ENCODE results near the gene SLC29A3.

Gene SLC29A3

DNA sequence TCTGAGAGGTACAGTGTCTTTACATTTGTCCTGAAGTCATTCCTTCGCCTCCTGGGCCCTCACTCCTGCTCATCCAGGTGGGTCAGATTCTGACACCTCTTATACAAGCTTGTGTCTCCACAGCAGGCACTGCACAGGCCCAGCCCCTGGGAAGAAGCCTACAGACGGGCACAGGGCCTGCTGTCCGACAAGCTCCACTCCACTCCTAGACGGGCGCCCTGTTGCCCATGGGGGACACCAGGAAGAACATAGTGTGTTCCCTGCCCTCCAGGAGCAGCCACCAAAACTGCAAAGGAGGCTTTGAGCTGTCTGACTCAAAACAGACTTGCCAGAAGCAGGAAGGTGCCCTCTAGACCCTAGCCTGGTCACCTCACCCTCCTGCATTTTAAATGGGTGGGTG, 45.6 kb upstream of the SLC29A3 start:
- no peak for DNase-seq (ENCODE audit: low read depth)
- TF ChIP-seq, protein P1, sequence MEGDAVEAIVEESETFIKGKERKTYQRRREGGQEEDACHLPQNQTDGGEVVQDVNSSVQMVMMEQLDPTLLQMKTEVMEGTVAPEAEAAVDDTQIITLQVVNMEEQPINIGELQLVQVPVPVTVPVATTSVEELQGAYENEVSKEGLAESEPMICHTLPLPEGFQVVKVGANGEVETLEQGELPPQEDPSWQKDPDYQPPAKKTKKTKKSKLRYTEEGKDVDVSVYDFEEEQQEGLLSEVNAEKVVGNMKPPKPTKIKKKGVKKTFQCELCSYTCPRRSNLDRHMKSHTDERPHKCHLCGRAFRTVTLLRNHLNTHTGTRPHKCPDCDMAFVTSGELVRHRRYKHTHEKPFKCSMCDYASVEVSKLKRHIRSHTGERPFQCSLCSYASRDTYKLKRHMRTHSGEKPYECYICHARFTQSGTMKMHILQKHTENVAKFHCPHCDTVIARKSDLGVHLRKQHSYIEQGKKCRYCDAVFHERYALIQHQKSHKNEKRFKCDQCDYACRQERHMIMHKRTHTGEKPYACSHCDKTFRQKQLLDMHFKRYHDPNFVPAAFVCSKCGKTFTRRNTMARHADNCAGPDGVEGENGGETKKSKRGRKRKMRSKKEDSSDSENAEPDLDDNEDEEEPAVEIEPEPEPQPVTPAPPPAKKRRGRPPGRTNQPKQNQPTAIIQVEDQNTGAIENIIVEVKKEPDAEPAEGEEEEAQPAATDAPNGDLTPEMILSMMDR (IDR thresholded peaks at IDR 0.05; ENCODE audit: insufficient read depth, low read depth, low read length, missing control alignments), result no peak
- H3K4me3 ChIP-seq (ENCODE audit: low read length), result no peak overlapping the region

DNA sequence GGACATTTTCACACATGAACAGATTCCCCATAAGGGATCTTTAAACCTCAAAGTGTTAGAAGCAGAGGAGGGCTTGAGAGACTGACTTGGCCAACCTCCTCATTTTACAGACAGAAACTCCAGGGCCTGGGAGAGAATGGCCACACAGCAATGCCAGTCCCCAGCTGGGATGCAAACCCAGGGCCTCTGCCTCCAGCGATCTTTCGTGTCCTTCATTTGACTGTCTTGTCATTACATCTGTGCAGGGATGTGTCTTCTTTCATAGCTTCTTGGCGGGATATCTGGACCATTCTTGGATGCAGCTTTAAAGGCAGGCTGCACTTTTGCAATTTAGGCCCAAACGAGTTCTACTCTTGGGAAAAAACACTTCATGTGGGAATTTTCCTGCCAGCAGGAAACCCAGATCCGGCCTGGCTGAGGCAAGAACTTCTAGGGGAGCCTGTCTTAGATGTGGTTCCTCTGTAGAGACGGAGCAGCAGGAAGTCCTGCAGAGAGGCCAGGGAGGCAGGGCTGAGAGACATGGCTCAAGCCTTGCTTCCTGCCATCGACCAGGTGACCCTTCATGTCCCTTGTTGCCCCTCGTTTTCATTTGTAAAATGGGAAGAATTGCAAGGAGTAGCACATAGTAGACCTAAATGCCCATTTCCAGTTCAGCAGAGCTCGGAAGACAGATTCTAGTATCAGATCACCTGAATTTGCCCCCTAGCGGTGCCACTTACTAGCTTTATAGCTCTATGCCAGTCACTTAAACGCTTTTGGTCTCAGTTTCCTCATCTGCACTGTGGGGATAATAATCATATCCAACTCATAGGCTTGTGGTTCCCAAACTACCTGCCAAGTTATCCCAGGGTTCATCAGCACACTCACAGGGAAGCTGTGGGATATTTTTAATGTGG, 43.9 kb upstream of the SLC29A3 start:
- TF ChIP-seq, protein P1 (IDR thresholded peaks at IDR 0.05; ENCODE audit: insufficient read depth, low read depth, low read length, missing control alignments), result no peak
- H3K4me3 ChIP-seq (ENCODE audit: low read length), result no peak overlapping the region
- DNase-seq (ENCODE audit: low read depth), result no peak

DNA sequence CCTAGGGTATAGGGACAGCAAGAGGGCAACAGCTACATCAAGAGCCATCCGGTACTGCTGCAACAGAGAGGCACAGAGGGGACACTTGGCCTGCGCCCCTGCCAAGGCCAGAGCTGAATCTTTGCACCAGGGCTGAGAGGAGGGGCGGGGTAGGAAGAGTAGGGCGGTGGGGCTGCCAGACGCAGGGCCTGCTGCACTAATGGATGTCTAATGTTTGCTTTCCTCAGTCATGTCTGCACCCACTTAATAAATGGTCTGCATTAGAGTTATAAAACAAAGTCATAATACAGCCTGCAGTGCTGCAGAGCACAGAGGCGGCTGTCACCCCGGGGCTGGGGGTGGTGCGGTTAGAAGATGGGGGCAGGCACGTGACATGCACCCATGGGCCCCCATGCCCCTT, 42.2 kb upstream of the SLC29A3 start:
- H3K4me3 ChIP-seq (ENCODE audit: low read length), result no peak overlapping the region
- TF ChIP-seq, protein P1 (IDR thresholded peaks at IDR 0.05; ENCODE audit: insufficient read depth, low read depth, low read length, missing control alignments), result no peak
- DNase-seq (ENCODE audit: low read depth), result no peak

DNA sequence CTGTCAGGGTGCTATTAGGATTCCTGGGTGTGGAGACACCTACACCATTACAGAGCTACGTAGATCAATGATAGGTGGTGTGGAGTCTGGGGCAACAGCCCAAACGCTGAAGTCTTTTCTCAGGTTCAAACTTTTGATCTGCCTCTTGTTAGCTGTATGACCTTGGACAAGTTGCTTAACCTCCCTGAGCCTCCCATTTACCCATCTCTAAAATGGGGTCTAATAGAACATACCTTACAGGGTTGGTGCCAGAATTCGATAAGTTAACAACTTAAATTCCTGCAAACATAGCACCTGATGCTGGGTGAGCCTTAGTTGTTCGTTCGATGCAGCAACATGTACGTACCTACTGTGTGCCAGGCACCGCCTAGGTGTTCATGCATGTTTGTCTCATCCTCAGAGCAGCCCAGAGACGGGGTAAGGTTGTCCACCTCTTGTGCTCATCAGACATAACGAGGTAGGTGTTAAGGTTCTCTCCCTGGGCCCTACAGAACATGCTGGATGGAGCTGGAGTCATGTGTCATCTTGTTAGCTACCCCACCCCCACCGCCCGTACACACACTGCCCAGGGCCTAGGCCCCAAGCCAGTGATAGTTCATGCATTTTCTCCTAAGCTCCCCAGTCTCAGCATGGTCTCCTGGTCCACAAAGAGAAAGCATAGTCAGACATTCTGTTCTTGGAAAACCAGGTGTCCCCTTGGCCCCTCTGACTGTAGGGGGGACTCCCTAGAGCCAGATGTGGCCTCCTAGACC, 41.0 kb upstream of the SLC29A3 start:
- no peak for DNase-seq (ENCODE audit: low read depth)
- H3K4me3 ChIP-seq (ENCODE audit: low read length), result no peak overlapping the region
- TF ChIP-seq, protein P1 (IDR thresholded peaks at IDR 0.05; ENCODE audit: insufficient read depth, low read depth, low read length, missing control alignments), result no peak

DNA sequence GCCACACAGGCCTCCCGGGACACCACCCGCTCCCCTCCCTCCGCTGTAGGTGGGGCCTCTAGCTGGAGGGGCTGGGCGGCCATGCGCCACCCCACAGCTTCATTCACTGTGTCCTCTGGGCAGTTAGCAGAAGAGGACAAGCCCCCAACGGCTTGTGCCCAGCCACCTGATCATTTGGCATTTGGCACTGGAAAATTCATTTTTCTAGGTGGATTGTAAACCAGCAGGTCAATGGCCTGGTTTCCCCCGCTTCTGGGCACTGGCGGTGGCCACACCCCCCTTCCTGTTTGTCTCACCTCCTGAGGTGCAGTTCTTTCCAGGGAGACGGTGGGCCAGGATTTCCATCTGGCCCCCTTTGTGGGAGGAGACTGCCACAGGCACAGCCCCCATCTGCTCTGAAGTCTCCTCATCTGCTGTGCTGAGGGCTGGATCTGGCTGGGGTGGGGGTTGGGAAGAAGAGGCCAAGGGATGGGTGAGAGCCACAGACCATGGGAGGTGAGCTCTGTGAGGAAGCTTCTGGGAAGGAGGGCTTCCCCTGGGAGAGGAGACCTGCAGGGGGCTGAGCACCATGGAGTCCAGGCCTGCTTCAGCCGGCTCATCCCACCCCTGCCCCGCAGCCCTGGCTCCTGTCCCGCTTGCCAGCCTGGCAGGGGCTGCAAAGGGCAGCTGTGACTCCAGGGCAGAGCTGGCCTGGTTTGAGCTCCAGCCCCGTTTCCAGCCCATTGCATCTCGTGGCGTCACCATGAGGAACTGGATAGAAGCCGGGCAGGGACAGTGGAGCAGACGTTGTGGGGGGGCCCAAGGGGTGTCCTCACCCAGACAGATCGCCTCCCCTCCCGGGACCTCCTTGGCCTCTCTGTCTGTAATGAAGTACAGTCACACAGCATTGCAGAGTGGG, 40.1 kb upstream of the SLC29A3 start:
- TF ChIP-seq, protein P1 (IDR thresholded peaks at IDR 0.05; ENCODE audit: insufficient read depth, low read depth, low read length, missing control alignments), result no peak
- H3K4me3 ChIP-seq (ENCODE audit: low read length), result no peak overlapping the region
- DNase-seq (ENCODE audit: low read depth), result no peak

DNA sequence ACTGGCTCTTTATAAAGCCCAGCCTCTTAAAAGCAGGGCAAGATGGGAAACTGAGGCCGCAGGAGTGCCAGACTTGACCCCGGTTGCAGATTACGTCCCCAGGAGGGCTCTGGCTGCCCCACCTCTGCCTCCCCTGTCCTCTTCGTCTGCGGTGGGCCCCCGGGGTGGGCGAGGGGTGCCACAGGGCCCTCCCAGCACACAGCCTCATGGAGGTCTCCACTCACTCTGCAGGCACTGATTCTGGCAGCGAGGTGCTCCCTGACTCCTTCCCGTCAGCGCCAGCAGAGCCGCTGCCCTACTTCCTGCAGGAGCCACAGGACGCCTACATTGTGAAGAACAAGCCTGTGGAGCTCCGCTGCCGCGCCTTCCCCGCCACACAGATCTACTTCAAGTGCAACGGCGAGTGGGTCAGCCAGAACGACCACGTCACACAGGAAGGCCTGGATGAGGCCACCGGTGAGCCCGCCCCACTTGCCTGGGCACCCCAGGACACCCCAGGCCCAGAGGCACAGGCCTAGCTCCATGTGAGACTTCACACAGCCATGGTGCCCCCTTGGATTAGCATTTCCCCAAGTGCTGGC, 39.4 kb upstream of the SLC29A3 start:
- TF ChIP-seq, protein P1 (IDR thresholded peaks at IDR 0.05; ENCODE audit: insufficient read depth, low read depth, low read length, missing control alignments), result no peak

More for the DNA sequence above, 39.4 kb upstream of the SLC29A3 start:
- no peak overlapping the region for H3K4me3 ChIP-seq (ENCODE audit: low read length)
- DNase-seq (ENCODE audit: low read depth), result no peak

Measured in epithelial cell of esophagus (primary cell).